Activated naive CD4-positive, alpha-beta T cell treated with anti-CD3 and anti-CD28 coated beads, Interleukin-2, amount 50 U/mL, for 72 hours (primary cell): Measurements from ENCODE around the gene USP20. TPM values are rescaled to one million over a fixed set of nuclear protein-coding genes. Genes with fewer than 3 reads are reported as not detected.
A peak's percentile ranks its signal among the peaks of the same experiment; 100 is the strongest.

ENCODE experiments used
- ATAC-seq, 2 donors: fragments of 150-1000 bp; cut with Tn5 transposase; 2 replicates each; pipeline ENCODE4 v1.10.0; 2021; ENCODE audit warnings: mild to moderate bottlenecking in 2 of 2, moderate library complexity in 2 of 2
- DNase-seq, 2 donors: peaks; one replicate each; pipeline ENCODE4 v3.0.0; 2021 to 2022; ENCODE audit warnings: low spot score in 2 of 2
- H3K27ac Mint-ChIP-seq, 2 donors: one replicate each; pipeline ENCODE4 v1.8.0; 2022; ENCODE audit warnings: mild to moderate bottlenecking in 2 of 2, mixed read lengths in 2 of 2
- H3K36me3 Mint-ChIP-seq, 2 donors: one replicate each; pipeline ENCODE4 v1.8.0; 2022; ENCODE audit warnings: mixed read lengths in 2 of 2
- H3K9me3 Mint-ChIP-seq, 2 donors: one replicate each; pipeline ENCODE4 v1.8.0; 2022; ENCODE audit warnings: mixed read lengths in 2 of 2
- total RNA-seq, 2 donors: library from RNA; stranded (reverse); gene quantifications; one replicate each; pipeline ENCODE4 v1.2.3, GENCODE V29; 2022

Gene USP20
- total RNA-seq, 2 donors from 2014 or later = 50.7 to 58.5 TPM

- Mint-ChIP-seq H3K36me3 (peaks cover 8 to 16% of the 10 kb centered on the region in 2 donors), H3K27ac (peak overlapping the region in 1 of 2 donors; percentile 51), H3K9me3 (no peaks in the 10 kb centered on the region)
- DNase-seq = no peak
- ATAC-seq = no peak
These were observed 40.6 kb downstream of the USP20 start for GRCh38 chr9:129875687-129876395.

- no peaks in the 10 kb centered on the region for H3K9me3 Mint-ChIP-seq
- H3K36me3 Mint-ChIP-seq = peaks cover 0 to 9% of the 10 kb centered on the region in 2 donors
- no peak for ATAC-seq
- peak overlapping the region; percentile 29 to 41 for H3K27ac Mint-ChIP-seq
- no peak for DNase-seq
These were observed 41.6 kb downstream of the USP20 start for GRCh38 chr9:129876815-129877214.

- peak in 1 of 2 donors; percentile 5 for ATAC-seq
- peaks cover 0 to 8% of the 10 kb centered on the region in 2 donors for H3K36me3 Mint-ChIP-seq
- no peak for DNase-seq
- H3K9me3 Mint-ChIP-seq = no peaks in the 10 kb centered on the region
- peak overlapping the region in 1 of 2 donors; percentile 65 for H3K27ac Mint-ChIP-seq
These were observed 43.0 kb downstream of the USP20 start for GRCh38 chr9:129878291-129878690.

GRCh38 chr9:129879103-129879699, 43.9 kb downstream of the USP20 start:
- ATAC-seq (no peak), DNase-seq (no peak)
- Mint-ChIP-seq H3K27ac (no peak overlapping the region), H3K9me3 (no peaks in the 10 kb centered on the region), H3K36me3 (no peaks in the 10 kb centered on the region)

- Mint-ChIP-seq H3K36me3 (peaks cover 6 to 9% of the 10 kb centered on the region in 2 donors), H3K27ac (peak overlapping the region in 1 of 2 donors; percentile 81), H3K9me3 (no peaks in the 10 kb centered on the region)
- DNase-seq = no peak
- no peak for ATAC-seq
These were observed 44.9 kb downstream of the USP20 start for GRCh38 chr9:129879991-129880653.

- peak overlapping the region; percentile 37 to 85 for H3K27ac Mint-ChIP-seq
- H3K36me3 Mint-ChIP-seq = peaks cover 6 to 14% of the 10 kb centered on the region in 2 donors
- no peaks in the 10 kb centered on the region for H3K9me3 Mint-ChIP-seq
- no peak for ATAC-seq
- no peak for DNase-seq
These were observed 45.6 kb downstream of the USP20 start for GRCh38 chr9:129880654-129881546.

- peak overlapping the region; percentile 57 to 85 for H3K27ac Mint-ChIP-seq
- H3K9me3 Mint-ChIP-seq = no peaks in the 10 kb centered on the region
- no peak for DNase-seq
- H3K36me3 Mint-ChIP-seq = peaks cover 6 to 14% of the 10 kb centered on the region in 2 donors
- no peak for ATAC-seq
These were observed 46.5 kb downstream of the USP20 start for GRCh38 chr9:129881547-129882324.

- H3K9me3 Mint-ChIP-seq = no peaks in the 10 kb centered on the region
- H3K36me3 Mint-ChIP-seq = peaks cover 16 to 17% of the 10 kb centered on the region in 2 donors
- H3K27ac Mint-ChIP-seq = peak overlapping the region; percentile 97 to 98
- ATAC-seq (peak; percentile 47 to 56), DNase-seq (peak; percentile 93 to 96)
These were observed 49.2 kb downstream of the USP20 start for GRCh38 chr9:129884220-129885017.

- DNase-seq (peak; percentile 58 to 73), ATAC-seq (peak in 1 of 2 donors; percentile 4)
- Mint-ChIP-seq H3K9me3 (no peaks in the 10 kb centered on the region), H3K27ac (peak overlapping the region; percentile 97 to 98), H3K36me3 (peaks cover 23% of the 10 kb centered on the region in 2 donors)
These were observed 49.9 kb downstream of the USP20 start for GRCh38 chr9:129885018-129885669.

GRCh38 chr9:129885670-129886106, 50.4 kb downstream of the USP20 start:
- H3K27ac Mint-ChIP-seq = peak overlapping the region; percentile 97 to 98
- ATAC-seq = peak; percentile 36 to 38
- H3K9me3 Mint-ChIP-seq = no peaks in the 10 kb centered on the region
- H3K36me3 Mint-ChIP-seq = peaks cover 24 to 27% of the 10 kb centered on the region in 2 donors
- peak; percentile 92 to 93 for DNase-seq

GRCh38 chr9:129886226-129887174, 51.2 kb downstream of the USP20 start:
- Mint-ChIP-seq H3K9me3 (no peaks in the 10 kb centered on the region), H3K27ac (peak overlapping the region; percentile 98 to 100), H3K36me3 (peaks cover 32 to 35% of the 10 kb centered on the region in 2 donors)
- ATAC-seq = peak in 1 of 2 donors; percentile 16
- peak; percentile 62 to 75 for DNase-seq

- peak; percentile 51 to 81 for DNase-seq
- H3K27ac Mint-ChIP-seq = peak overlapping the region; percentile 98 to 100
- no peaks in the 10 kb centered on the region for H3K9me3 Mint-ChIP-seq
- peak; percentile 20 to 24 for ATAC-seq
- peaks cover 39 to 40% of the 10 kb centered on the region in 2 donors for H3K36me3 Mint-ChIP-seq
These were observed 52.4 kb downstream of the USP20 start for GRCh38 chr9:129887334-129888292.
